Skeletal muscle tissue (tissue), 4 donors: ENCODE results near the gene CCDC197. TPM values are rescaled to one million over a fixed set of nuclear protein-coding genes. Genes with fewer than 3 reads are reported as not detected.

Source experiments
- H3K27ac ChIP-seq: one replicate; pipeline ENCODE4 v1.7.0; 2013; ENCODE audit warnings: mild to moderate bottlenecking, low read depth, low read length, inconsistent platforms
- H3K27me3 ChIP-seq, 3 donors: one replicate each; pipeline ENCODE4 v1.7.0; 2013; ENCODE audit warnings: low read length in 3 of 3; ENCODE audit not compliant: control insufficient read depth in 3 of 3, insufficient read depth in 3 of 3
- H3K36me3 ChIP-seq, 3 donors: one replicate each; pipeline ENCODE4 v1.7.0; 2013; ENCODE audit warnings: low read length in 3 of 3; ENCODE audit not compliant: control insufficient read depth in 3 of 3, insufficient read depth in 3 of 3
- H3K4me1 ChIP-seq, 3 donors: one replicate each; pipeline ENCODE4 v1.7.0; 2013; ENCODE audit warnings: low read length in 3 of 3, mild to moderate bottlenecking in 3 of 3; ENCODE audit not compliant: control insufficient read depth in 3 of 3, insufficient read depth in 3 of 3
- H3K4me3 ChIP-seq, 3 donors: one replicate each; pipeline ENCODE4 v1.7.0; 2013; ENCODE audit warnings: low read length in 3 of 3
- H3K9ac ChIP-seq, 3 donors: one replicate each; pipeline ENCODE4 v1.7.0; 2013; ENCODE audit warnings: low read length in 3 of 3, mild to moderate bottlenecking in 3 of 3, moderate library complexity in 2 of 3, low read depth in 1 of 3
- H3K9me3 ChIP-seq, 3 donors: one replicate each; pipeline ENCODE4 v1.7.0; 2013; ENCODE audit warnings: low read length in 3 of 3; ENCODE audit not compliant: control insufficient read depth in 3 of 3
- total RNA-seq: library from RNA; depleted of rRNA; stranded (reverse); fragments of >200 nt; gene quantifications from one replicate; pipeline ENCODE4 v1.2.3, GENCODE V29; 2014
- donor health status: Osteomylitis.

The CCDC197 gene
- total RNA-seq, 1 donor from 2014 or later = not detected

DNA sequence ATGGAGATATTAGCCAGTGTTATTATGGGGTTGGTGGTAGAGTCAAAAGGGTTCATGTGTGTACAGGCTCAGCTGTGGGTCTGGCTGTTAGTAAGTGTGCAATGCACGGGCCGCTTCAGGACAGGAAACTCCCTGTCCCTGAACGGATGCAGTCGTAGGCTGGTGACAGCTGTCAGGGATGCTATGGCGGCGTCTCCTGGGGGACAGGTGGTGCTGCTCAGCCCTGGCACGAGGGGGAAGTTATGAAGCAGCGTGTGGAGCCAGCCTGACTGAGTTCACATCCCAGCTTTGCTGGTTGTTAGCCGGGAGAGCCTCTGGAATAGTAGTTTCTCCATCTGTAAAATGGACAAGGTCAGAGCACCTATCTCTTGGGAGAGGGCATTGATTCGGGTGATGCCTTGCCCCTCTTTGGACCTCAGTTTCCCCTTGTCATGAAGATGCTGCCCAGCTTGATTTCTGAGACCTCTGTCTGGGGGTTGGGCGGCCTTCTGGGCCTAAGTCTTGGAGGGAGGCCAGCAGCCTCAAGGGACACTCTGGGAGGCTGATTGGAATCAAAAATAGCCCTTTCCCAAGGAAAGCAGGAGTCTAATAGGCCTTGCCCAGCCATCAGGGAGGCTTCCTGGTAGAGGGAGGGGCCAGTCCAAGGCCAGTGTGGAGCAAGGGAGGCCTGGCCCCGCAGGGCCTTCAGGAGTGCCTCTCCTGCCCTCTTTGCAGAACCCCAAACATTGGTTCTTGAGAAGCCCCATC lies 27.8 kb upstream of the CCDC197 start:
- Histone ChIP-seq H3K9ac (peak overlapping the region; percentile 18 to 73 (median 54)), H3K27ac (peak overlapping the region; percentile 61), H3K4me3 (peak overlapping the region in 2 of 3 donors; percentile 9 to 25), H3K36me3 (peaks cover 10 to 45% (median 30%) of the 10 kb centered on the region in 3 donors), H3K4me1 (peaks cover 91 to 97% (median 95%) of the 10 kb centered on the region in 3 donors), H3K9me3 (no peaks in the 10 kb centered on the region), H3K27me3 (no peaks in the 10 kb centered on the region)

DNA sequence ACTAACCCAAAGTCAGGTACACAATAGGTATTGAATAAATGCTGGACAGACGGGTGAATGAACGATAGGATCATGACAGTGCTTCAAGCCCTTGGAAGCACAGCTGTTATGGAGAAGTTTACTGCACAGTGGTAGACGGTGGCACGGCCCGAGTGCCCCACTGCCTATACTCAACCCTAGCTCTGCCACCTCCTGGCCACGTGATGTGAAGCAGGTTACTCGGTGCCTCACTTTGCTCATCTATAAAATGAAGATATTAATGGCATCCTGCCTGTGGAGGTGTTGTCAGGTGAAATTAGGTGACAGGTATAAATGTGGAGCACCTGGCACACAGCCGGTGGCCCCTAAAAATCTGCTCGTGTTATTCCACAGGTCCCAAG lies 26.5 kb upstream of the CCDC197 start:
- no peaks in the 10 kb centered on the region for H3K27me3 ChIP-seq
- H3K36me3 ChIP-seq = peaks cover 9 to 54% (median 28%) of the 10 kb centered on the region in 3 donors
- H3K9me3 ChIP-seq = no peaks in the 10 kb centered on the region
- H3K9ac ChIP-seq = peak overlapping the region in 2 of 3 donors; percentile 43 to 73
- peak overlapping the region; percentile 61 for H3K27ac ChIP-seq
- peak overlapping the region; percentile 55 to 64 (median 57) for H3K4me3 ChIP-seq
- H3K4me1 ChIP-seq = peaks cover 78 to 96% (median 87%) of the 10 kb centered on the region in 3 donors

DNA sequence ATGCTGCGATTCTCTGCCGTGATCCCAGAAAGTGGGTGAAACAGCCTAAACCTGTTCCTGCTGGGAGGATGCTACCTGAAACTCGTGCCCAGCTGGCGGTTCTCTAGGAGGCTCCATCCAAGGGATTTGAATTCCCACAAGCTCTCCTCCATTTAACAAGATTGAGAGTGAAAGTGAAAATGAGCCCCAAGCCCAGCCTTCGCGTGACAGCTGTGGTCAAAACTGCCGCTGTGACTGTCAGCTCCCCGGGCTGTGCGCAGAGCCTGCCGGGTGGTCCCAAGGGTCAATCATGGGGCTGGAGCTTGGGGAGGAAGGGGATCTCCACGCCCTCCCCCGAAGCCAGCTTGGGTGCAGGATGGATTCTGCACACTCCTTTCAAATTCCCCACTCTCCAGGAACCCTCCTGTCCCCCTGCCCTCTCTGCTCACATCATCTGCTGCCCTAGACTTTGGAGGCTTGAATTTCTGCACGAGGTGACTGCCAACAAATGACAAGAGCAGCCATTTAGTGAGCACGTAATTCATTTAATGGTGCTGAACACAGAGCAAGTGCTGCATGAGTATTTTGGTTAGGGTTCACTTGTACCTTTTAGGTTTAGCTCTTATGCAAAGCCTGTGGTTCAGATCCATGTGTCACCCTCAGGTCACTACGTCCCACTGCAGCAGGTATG lies 26.0 kb upstream of the CCDC197 start:
- peaks cover 9 to 52% (median 28%) of the 10 kb centered on the region in 3 donors for H3K36me3 ChIP-seq
- no peaks in the 10 kb centered on the region for H3K9me3 ChIP-seq
- peak overlapping the region; percentile 55 to 64 (median 57) for H3K4me3 ChIP-seq
- peak overlapping the region; percentile 61 for H3K27ac ChIP-seq
- peak overlapping the region in 2 of 3 donors; percentile 43 to 73 for H3K9ac ChIP-seq
- H3K4me1 ChIP-seq = peaks cover 73 to 96% (median 82%) of the 10 kb centered on the region in 3 donors
- no peaks in the 10 kb centered on the region for H3K27me3 ChIP-seq

DNA sequence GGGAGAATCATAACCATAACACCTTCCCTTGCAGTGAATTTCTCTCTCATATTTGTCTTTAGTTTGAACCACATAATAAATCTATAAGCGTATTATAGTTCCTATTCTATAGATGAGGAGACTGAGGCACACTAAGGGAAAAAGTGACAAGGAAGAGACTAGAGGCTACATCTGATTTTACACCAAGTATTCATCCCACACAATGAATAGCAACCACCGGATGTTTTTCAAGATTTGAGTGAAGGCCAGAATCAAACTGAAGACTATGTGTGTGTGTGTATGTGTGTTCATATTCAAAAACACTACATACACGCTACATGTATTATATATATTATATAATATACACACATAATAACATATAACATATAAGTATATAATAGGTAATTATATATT lies 25.5 kb upstream of the CCDC197 start:
- peaks cover 9 to 50% (median 25%) of the 10 kb centered on the region in 3 donors for H3K36me3 ChIP-seq
- H3K4me3 ChIP-seq = peak overlapping the region; percentile 55 to 64 (median 57)
- H3K4me1 ChIP-seq = peaks cover 68 to 93% (median 77%) of the 10 kb centered on the region in 3 donors
- no peaks in the 10 kb centered on the region for H3K9me3 ChIP-seq
- peak overlapping the region; percentile 61 for H3K27ac ChIP-seq
- no peaks in the 10 kb centered on the region for H3K27me3 ChIP-seq
- H3K9ac ChIP-seq = peak overlapping the region in 2 of 3 donors; percentile 43 to 73

DNA sequence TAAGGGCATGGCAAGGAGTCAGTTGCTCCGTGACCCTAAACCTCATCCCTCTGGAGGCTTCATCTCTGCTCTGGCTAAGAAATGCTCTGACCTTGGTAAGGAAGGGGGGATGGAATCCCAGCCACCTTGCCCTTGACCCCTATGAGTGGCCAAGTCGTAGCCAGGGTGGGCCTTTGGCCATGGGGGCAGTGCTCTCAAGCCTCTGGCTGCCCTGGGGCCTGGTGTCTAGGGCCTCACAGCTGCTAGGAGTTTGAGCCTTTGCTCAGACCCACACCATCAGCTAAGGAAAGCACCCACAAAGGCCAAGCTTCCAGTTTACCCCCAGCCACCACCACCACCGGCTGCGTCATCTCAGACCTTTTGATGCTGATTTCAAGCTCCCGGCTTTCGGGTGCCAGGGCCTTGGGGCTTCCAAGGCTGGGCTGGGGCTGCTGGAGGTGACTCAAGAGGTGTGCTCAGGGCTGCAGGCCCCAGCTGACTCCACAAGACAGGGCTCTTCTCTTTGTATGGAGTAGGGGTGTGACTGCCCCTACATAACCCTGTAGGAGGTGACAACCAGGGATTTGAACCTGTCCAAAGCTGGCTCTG lies 24.4 kb upstream of the CCDC197 start:
- Histone ChIP-seq H3K27me3 (no peaks in the 10 kb centered on the region), H3K36me3 (peaks cover 9 to 43% (median 21%) of the 10 kb centered on the region in 3 donors), H3K9ac (peak overlapping the region; percentile 66 to 100 (median 95)), H3K9me3 (no peaks in the 10 kb centered on the region), H3K4me1 (peaks cover 68 to 93% (median 77%) of the 10 kb centered on the region in 3 donors), H3K27ac (peak overlapping the region; percentile 99), H3K4me3 (peak overlapping the region; percentile 65 to 94 (median 87))

DNA sequence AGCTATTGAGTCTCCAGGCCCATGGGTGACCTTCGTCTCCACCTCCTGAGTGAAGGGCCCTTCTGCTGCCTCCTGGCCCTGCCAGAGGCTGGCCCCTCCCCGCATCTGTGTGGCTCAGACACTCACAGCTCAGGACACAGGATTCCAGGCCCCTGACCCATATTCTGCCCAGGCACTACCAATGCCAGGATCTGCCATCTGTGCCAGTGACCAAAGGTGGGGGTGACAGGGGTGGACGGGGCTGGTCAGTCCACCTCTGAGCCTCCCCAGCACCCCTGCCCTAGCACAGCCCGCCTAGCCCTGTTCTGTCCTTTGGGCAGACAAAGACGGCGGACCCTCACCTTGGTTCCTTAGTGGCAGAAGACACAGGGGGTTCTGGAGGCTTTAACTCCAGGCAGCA lies 23.5 kb upstream of the CCDC197 start:
- peak overlapping the region; percentile 81 to 100 (median 95) for H3K9ac ChIP-seq
- H3K4me1 ChIP-seq = peaks cover 69 to 93% (median 76%) of the 10 kb centered on the region in 3 donors
- H3K27ac ChIP-seq = peak overlapping the region; percentile 99
- peaks cover 5 to 41% (median 15%) of the 10 kb centered on the region in 3 donors for H3K36me3 ChIP-seq
- H3K27me3 ChIP-seq = no peaks in the 10 kb centered on the region
- peak overlapping the region; percentile 87 to 94 (median 89) for H3K4me3 ChIP-seq
- H3K9me3 ChIP-seq = no peaks in the 10 kb centered on the region

DNA sequence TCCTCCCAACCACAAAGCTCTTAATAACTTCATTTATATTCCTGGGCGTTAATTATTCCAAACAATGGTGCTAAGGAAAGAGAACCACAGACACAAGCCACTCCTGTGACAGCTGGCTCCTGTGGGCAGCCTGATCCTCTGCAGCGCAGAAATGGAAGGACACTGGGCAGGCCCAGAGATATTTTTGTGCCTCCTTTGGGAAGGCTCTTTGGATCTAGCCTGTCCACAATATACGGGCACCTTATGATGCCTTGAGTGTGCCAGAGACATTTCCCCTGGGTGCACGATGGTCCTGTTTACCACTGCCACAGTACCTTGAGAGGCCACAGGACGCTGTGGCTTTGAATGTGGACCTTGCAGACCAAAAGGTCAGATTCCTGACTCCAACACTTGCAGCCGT lies 22.8 kb upstream of the CCDC197 start:
- Histone ChIP-seq H3K9me3 (no peaks in the 10 kb centered on the region), H3K4me3 (peak overlapping the region; percentile 87 to 94 (median 89)), H3K36me3 (peaks cover 5 to 34% (median 10%) of the 10 kb centered on the region in 3 donors), H3K27ac (peak overlapping the region; percentile 99), H3K27me3 (no peaks in the 10 kb centered on the region), H3K4me1 (peaks cover 69 to 93% (median 76%) of the 10 kb centered on the region in 3 donors), H3K9ac (peak overlapping the region; percentile 81 to 100 (median 95))

DNA sequence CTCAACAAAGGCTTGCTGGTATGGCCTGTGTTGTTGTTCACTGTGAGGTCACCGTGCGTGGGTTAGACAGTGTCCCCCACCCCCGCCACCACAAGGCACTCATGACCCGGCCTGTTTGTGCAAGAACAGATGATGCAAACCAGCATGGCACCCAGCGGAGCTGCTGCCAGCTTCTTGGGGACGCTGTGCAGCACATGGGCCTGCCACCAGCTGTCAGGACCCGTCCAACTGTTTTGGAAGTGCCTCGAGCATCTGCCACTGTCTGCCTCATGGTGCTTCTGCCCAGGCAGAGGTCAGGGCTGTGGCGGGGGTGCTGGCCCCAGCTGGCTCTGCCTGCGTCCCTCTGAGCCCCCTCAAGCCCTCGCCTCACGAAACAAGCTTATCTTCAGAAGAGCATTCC lies 22.3 kb upstream of the CCDC197 start:
- peak overlapping the region; percentile 85 to 100 (median 95) for H3K9ac ChIP-seq
- H3K27me3 ChIP-seq = no peaks in the 10 kb centered on the region
- peak overlapping the region; percentile 99 for H3K27ac ChIP-seq
- peaks cover 5 to 31% (median 6%) of the 10 kb centered on the region in 3 donors for H3K36me3 ChIP-seq
- no peaks in the 10 kb centered on the region for H3K9me3 ChIP-seq
- H3K4me3 ChIP-seq = peak overlapping the region; percentile 87 to 94 (median 89)
- H3K4me1 ChIP-seq = peaks cover 68 to 93% (median 74%) of the 10 kb centered on the region in 3 donors

DNA sequence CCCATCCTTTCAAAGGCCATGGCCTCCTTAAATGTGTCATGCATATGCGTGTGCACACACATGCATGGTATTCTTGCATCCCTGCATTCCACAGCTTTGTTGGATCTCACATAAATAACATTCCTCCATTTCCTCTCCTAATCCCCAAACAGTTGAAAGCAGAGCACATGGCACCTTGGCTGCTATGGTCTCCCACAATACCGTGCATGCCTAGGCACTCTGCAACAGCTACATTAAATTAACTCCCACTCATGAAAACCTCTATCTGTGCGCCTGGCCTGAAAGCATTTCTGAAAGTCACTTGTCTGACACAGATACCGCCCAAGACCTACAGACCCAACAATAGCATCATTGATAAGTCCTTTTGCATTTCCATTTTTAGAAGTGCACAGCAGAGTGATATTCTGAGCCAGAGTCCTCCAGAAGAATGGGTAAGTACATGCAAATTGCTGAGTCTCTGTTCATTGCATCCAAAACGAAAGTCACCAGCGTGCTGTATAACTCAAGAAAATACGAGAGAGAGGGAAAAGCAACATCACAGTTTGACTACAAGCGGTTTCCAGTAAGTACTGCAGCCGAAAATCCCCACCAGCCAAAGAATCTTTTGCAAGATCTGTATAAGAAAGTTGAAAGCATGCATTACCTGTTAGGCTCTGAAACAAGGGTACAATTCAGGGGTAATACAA lies 21.2 kb upstream of the CCDC197 start:
- Histone ChIP-seq H3K4me1 (peaks cover 67 to 93% (median 73%) of the 10 kb centered on the region in 3 donors), H3K27me3 (no peaks in the 10 kb centered on the region), H3K4me3 (peak overlapping the region; percentile 87 to 94 (median 89)), H3K36me3 (peaks cover 0 to 28% (median 2%) of the 10 kb centered on the region in 3 donors), H3K9me3 (no peaks in the 10 kb centered on the region), H3K9ac (peak overlapping the region; percentile 85 to 100 (median 95)), H3K27ac (peak overlapping the region; percentile 99)
